H1 (cell line): ENCODE results near the gene TIAL1.

Experiments used
- ASH2L ChIP-seq: fragments of 200-600, 300-600 bp; sonication (generic); IDR thresholded peaks from one replicate; pipeline ENCODE4 v1.7.1; 2017; ENCODE audit warnings: low read length
- EZH2 ChIP-seq: fragments of 200-600 bp; sonication (generic); IDR thresholded peaks from 2 replicates; pipeline ENCODE4 v1.7.1; 2012; ENCODE audit warnings: low read depth, mild to moderate bottlenecking, moderate library complexity, low read length, inconsistent platforms; ENCODE audit not compliant: severe bottlenecking

DNA sequence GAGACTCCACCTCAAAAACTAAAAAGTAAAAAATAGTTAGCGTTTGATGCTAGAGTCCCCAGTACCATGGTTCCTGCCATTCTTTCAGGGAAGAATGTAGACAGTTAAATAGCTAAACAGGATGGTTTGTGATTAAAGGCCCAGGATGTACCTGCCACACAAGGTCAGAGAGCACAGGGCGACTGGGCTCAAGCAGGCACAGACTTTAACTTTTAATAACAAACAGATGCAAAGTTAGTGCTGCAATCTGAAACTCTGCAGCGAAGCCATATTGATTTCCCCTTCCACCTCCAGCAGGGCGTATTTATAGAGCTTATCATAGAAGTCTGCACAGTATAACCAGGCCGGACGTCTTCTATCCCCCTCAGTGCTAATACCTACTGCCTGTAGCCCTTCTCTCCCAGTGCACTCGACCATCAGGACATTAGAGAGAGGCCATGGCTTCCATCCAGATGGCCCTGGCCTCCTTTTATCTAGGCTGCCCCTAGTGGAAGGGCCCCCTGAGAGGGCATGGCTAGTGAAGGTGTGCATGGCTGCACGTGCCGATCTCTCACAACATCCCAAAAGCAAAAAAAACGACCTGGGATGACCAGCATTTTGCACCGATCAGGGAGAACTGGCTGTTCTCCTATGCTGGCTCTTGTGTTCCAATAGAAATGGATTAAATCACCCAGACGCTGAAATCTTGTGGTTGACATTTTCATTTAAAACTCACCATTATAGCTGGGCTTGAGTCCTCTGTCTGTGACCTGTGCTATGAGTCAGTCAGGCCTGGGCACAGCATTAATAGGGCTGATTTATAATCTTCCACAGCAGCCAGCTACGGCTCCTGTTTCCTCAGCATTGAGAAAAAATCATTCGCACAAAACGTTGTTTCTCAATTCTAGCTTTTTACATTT, 46.8 kb upstream of the TIAL1 start:
- TF ChIP-seq ASH2L (no peak), EZH2 (no peak)
